Left cardiac atrium (tissue), 4 donors: ENCODE data around the gene BICC1. TPM values are rescaled to one million over a fixed set of nuclear protein-coding genes. Genes with fewer than 3 reads are reported as not detected.

ENCODE experiments used
- ATAC-seq, 2 donors: fragments of 200-7000 bp; cut with Tn5 transposase; one replicate each; pipeline ENCODE4 v1.9.1; 2020; ENCODE audit warnings: mild to moderate bottlenecking in 2 of 2, moderate library complexity in 2 of 2
- DNase-seq: peaks from one replicate; pipeline ENCODE4 v3.0.0-alpha.2; 2020
- intact Hi-C, 2 donors: fragments of 100-400 bp; cut with DNase I; formaldehyde crosslinking; loops; one replicate each; pipeline versions ENCODE4 v1.14.1 to v1.15.1; 2022 to 2023
- total RNA-seq, 2 donors: library from RNA; stranded (reverse); fragmentation: NEBNext Ultra II Directional; extraction: Animal tissue kit (Norgen Biotek cat#: 25700); gene quantifications; one replicate each; pipeline ENCODE4 v1.2.1, GENCODE V29; 2021
- donor health status: DM: no; HTN: yes; CAD: no.
- donor health status: DM: no; HTN: yes; CAD: no; lungs with severe emphysema.
- donor health status: DM: yes; HTN: yes; CAD: no.
- donor health status: Dilated cardiomyopathy.

Gene BICC1
- total RNA-seq, 2 donors from 2014 or later = 13.0 to 14.2 TPM

DNA sequence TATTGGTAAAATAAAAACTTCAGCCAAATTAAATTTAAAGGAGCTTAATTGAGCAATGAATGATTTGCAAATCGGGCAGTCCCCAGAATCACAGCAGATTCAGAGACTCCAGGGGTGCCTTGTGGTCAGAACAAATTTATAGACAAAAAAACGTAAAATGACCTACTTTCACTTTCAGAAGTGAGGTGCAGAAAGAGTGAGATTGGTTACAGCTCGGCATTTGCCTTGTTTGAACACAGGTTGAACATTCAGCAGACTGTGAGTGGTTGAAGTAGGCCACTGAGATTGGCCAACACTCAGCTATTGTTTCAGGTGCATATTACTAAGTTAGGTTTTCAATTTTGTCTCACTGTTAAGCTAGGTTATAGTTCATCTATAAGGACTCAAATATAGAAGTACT, 153.4 kb downstream of the BICC1 start:
- ATAC-seq = peak in 1 of 2 donors; percentile 62
- DNase-seq = no peak
- intact Hi-C loops = no loop called here

DNA sequence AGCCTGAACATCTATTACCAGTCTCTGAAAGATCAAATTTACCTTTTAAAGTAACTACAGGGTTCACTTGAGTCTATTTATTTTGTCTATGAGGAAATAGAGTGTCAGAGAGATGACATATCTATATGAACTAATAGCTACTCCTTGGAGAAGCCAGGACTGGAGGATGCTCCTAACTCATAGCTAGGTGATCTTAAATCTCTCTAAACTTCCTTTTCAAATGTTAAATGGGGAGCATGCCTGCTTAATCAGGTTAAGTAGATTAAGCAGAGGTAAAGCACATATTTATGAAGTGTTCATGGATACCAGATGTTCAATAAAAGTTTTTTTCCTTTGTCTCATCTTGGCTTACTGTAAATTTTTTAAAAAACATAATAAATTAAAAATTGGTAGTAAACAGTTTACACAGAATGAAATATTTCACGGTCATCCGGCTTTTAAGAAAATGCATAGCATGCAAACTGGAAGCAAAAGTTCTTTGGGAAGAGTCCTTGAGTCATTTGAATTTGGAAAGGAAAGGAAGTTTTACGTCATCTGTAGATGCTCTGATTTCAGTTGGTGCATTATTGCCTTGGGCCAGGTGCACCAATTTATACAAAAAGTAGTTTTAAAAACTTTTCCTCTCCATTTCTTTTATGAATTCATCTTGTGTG, 155.1 kb downstream of the BICC1 start:
- intact Hi-C loops = no loop called here
- ATAC-seq (no peak), DNase-seq (no peak)

DNA sequence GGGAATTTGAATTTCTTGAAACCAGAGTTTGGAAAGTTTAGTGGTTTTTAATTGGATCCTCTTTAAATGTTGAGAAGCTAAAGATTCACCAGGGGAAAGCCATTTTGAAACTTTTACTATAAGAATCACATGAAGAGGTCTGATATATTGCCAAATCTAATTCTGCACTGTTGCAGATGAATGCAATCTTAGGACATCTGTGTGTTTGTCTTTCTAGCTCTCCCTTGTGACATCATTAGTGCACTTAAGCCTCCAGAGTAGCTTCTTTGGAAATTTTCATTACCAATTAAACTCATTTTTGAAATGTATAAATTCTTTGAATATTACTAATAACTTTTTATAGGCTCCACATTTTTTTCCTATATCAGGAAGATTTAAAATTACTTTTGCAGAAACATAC, 160.2 kb downstream of the BICC1 start:
- intact Hi-C loops = no loop called here
- DNase-seq (no peak), ATAC-seq (no peak)

DNA sequence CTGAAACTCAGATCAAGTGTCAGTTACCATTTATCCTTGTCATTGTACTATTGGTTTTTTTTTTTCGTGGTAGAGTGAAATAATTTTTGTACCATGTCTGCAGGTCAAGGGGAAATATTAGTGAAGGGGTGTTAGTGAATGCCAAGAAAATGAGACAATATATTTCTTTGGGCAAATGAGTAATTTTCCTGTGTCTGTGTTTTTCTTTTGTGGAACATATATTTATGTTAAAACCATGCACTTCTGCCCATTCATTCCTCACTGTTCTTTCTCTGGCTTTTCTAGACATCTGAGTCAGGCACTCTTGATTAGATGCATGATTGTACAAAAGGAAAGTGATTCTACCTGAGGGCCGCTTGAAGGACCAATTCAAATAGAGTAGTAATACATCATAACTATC, 161.6 kb downstream of the BICC1 start:
- intact Hi-C loops = no loop called here
- ATAC-seq (no peak), DNase-seq (no peak)

DNA sequence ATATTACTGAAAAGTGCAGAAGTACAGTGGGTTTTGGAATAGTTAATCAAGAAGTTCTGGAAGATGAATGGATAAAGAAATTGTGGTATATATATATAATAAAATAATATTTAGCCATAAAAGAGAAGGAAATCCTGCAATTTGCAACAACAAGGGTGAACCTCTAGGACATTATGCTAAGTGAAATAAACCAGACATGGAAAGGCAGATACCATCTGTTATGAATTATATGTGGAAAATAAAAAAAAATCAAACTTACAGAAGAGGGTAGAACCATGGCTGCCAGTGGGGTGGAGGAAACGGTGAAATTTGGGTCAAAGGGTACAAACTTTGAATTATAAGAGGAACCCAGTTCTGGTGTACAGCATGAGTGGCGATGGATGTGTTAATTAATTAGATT, 162.6 kb downstream of the BICC1 start:
- no peak for DNase-seq
- intact Hi-C loops = no loop called here

DNA sequence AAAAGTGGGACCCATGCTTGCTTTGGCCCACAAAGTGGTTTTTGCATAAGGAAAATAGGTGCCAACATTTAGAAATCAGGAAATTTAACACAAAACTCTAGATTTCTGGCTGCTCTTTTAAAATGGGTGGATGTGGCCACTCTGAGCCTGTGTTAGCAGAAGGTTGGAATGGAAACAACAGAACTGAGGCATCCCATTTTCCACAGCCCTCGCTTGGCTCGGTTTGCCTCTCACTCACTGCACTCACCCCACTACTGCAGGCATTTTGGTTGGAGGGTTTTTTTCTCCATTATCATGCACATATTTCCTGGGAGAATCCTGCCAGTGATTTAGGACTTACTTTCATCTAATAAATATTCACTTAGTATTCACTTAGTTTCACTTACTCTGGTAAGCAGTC, 178.9 kb downstream of the BICC1 start:
- DNase-seq (no peak), ATAC-seq (peak; percentile 71 to 93)
- intact Hi-C loops = no loop called here

More for the DNA sequence above, 162.6 kb downstream of the BICC1 start:
- no peak for ATAC-seq

DNA sequence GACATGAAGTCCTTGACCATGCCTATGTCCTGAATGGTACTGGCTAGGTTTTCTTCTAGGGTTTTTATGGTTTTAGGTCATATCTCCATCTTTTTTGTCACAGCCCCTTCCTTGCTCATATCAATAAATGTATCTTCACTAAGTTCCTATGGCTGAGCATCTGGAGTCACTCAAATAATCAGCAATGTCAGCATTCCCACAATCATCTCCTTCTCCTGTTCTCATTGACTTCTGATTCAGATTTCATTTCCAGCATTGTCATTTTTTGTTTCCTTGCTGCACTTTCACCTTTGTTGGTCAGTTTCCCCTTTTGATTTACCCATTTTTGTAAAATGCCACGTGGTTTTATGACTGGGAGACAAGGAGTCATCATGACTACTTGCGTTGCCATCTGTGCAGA, 181.2 kb downstream of the BICC1 start:
- no peak for ATAC-seq
- intact Hi-C loops = no loop called here
- DNase-seq = no peak

DNA sequence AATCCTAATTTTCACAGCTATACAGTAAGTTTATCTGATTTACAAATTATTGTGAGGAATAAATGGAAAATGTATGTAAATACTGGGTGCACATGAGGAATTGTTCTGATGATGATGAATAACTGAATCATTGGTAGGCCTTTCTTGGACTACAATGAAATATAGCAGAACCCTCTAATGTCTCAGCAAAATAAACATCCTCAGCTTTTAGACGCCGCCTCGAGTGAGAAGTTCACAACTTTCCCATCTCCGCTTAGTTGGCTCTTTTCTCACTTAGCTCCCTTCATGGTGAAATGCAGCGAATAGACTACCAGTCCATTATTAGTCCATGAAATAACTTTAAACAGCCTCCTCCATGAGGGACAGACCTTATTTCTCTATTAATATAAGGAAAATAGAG, 182.3 kb downstream of the BICC1 start:
- ATAC-seq (no peak), DNase-seq (no peak)
- intact Hi-C loops = no loop called here

DNA sequence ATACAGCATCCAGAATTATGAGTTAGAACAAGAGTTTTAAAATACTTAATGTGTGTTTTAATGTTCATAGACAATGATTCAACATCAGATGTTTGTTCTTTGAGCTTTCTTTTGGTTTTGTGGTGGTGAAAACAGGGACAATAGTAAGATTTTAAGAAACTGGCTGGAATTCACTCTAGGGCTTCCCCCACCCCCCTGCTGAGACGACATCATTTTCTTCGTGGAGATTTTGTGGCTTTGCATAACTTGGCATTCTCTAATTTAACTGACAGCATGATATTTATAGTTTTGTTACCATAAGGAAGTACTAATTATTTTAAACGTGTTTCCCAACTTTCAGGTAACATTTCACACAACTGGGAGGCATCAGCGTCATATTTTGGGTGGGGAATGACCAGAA, 184.1 kb downstream of the BICC1 start:
- no peak for ATAC-seq
- intact Hi-C loops = no loop called here
- DNase-seq = no peak

DNA sequence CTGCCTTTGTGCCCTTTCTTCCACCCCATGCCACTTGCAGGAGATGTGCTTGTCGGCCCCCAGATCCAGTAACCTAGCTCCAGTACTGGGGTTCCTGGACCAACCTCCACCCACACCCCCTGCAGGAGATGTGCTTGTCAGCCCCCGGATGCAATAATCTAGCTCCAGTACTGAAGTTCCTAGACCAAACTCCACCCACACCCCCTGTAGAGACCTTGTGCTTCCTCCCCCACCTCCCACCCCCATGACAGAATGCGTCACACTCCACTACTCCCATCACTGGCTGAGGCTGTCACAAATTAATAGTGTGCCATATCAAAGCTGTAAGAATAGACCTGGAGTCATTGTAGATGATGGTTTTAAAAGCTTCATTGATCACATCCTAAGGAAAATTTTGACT, 185.0 kb downstream of the BICC1 start:
- no peak for DNase-seq
- intact Hi-C loops = no loop called here
- no peak for ATAC-seq

DNA sequence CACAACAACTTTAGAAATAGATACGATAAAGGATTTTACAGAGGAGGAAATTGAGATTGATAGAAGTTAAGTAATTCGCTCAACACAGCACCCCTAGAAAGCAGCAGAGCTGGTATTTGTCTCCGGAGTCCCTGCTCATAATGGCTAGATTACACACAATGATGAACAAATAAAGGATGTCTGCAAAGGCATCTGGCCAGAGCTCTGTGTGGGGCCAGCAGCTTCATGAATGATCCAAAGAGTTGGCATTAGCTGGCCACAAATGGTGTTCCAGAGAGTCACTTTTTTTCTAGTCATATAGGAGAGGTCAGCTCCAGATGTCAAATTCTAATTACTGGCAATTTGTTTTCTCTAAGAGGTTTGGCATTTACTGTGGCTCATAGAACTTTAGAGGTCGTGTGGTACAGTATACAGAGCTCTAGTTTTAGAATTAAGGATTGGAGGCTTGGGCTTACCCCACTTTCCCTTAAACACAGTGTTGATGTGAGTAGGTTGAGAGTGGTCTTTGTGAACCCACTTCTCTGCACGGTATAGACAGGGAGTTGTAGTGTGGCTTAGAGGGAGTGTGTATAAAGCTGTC, 186.2 kb downstream of the BICC1 start:
- intact Hi-C loops = no loop called here
- ATAC-seq (no peak), DNase-seq (no peak)

DNA sequence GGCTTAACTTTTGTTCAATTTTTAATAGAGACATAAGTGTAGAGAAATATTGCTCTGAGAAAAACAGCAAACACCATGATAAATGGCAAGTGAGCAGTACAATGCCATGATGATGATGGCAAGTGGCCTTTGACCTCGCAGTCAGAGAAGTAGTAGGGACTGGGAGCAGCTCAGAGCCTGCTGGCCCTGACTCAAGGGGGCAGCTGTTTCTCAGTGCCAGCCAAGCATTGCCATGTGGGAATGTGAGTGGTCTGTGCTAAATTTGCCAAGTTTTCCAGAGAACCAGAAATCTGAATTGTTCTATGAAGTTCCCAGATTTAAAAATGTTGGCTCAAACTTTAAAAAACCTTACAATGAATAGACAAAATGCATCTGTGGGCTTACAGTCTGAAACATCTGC, 187.9 kb downstream of the BICC1 start:
- no peak for DNase-seq
- ATAC-seq = no peak
- intact Hi-C loops = no loop called here

DNA sequence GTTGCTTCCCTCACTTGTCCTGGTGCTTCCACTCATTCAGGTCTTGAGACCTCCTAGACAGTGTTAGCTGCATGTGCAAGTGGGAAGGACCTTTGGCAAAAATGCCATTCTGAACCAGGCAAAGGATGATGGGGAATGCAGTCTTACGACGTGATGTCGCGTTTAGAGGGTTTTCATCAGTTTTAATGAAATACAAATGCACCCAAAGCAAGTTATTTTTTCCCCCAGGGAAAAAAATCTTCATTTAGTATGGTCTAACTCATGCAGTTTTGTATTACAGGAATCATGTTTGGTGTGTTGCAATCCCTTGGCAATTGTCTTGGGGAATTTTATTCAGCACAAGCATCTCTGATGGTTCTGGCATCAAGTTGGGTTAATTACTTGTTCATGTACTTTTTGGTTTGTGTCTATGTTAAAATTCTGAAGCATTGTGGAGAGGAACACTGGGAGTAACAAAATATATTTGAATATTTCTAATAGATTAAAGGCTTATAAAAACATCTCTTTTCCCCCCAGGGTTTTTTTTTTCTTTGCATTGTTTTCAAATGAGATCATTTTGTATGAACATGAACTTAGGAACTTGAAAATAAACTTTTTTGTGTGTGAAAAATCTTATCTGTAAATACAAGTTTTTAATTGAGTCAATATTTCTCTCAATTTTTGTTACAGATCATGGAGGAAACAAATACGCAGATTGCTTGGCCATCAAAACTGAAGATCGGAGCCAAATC, 188.9 kb downstream of the BICC1 start:
- DNase-seq (no peak), ATAC-seq (peak; percentile 83 to 87)
- intact Hi-C loops = no loop called here

DNA sequence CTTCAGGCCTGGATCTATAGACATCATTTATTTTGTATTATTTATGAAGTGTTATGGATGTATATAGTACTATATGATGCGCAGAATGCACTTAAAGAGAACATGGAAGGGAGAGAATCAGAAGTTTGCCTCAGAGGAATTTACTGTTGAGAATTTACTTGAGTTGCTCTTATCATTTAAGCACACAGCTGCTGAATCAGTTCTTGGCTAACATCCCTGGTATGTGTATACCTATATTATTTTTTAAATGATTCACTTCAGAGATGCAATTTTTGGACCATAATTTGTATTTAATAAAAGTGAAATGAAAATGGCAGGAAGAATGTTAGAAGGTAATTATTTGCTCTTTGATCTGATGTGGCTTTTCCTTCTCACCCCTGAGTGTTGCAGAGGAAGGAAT, 191.6 kb downstream of the BICC1 start:
- intact Hi-C loops = no loop called here
- peak in 1 of 2 donors; percentile 30 for ATAC-seq

DNA sequence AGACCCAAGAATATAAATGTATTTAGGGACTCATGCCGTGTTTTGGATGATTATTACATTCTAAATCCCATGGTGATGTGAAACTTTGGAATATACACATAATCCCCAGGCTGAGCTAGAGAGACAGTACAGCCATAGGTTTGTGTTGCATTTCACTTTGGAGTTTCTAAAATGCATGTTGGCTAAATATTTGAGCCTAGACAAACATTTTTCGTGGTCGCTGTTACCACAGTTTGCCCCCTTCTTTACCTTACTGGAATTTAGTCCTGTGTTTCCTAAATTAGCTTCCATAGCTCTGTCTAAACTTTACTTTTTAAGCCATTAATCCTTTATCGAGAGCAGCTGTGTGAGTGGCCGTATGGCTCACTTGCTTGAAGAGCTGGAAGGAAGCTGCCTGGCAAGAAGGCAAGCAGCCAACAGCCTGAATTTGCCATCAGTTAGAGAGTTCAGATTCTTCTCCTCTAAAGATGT, 192.0 kb downstream of the BICC1 start:
- DNase-seq = no peak
- ATAC-seq = peak; percentile 21 to 53
- intact Hi-C loops = no loop called here

More for the DNA sequence above, 191.6 kb downstream of the BICC1 start:
- DNase-seq = no peak

DNA sequence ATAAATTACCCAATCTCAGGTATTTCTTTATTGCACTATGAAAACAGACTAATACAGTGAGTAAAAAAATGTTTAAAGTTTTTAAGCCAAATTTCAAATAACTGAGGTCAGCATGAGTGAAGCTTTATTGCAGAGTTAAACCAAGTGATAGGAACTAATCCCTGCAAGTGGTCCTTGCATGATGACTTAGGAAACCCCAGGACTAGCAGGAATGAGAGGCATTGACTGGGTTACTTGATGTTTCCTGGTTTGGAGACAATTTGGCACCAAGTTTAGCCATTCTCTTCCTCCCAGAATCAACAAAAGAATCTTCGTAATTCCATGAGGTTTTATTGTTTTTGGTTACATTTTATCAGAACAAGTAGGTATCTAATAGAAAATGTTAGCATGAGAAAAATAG, 194.2 kb downstream of the BICC1 start:
- intact Hi-C loops = no loop called here
- no peak for DNase-seq
- ATAC-seq = no peak

DNA sequence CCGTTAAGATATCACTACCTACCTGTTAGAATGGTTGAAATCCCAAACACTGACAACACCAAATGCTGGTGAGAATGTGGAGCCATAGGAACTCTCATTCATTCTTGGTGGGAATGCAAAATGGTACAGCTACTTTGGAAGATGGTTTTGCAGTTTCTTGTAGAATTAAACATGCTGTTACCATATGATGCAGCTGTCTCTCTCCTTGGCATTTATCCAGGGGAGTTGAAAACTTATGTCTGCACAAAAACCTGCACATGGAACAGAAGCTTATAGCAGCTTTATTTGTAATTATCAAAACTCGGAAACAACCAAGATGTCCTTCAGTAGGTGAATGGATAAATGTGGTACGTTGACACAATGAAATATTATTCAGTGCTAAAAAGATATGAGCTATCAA, 199.5 kb downstream of the BICC1 start:
- intact Hi-C loops = no loop called here
- no peak for ATAC-seq
- DNase-seq = no peak

DNA sequence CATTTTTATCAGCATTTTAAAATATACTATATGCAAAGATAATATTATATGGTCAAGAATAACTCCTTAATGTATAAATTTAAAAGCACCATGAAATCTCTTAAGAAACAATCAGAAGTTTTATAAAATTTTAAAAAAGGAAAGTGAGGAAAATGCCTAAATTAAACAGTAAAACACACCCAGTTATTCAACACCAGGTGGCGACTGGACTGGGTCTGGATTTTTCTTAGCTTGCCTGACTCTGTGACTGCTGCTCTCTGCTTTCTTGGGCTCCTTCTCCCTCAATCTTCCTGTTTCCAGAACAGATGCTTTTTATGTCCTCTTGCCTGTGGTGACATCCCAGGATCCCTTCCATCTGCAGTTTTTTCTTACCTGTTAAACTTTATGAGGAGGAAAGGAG, 200.3 kb downstream of the BICC1 start:
- intact Hi-C loops = no loop called here
- ATAC-seq = no peak
- no peak for DNase-seq

DNA sequence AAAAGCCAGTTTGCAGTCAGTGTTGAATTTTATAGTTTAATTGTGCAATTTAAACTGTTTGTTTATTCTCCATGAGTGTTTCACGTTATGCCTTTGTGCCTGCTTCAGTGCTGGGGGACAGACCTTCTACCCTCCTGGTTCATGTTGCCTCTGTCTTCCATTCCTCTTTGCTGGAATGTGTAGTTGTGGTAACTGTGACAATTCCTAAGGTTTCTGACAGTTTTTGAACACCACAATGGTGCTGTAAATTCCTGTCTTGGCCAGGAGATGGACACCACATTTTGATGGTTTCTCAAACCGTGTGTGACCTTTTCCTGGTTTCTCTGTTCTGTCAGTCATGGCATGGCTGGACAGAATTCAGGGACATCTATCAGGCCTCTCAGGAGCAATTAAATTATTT, 201.7 kb downstream of the BICC1 start:
- intact Hi-C loops = no loop called here
- ATAC-seq (no peak), DNase-seq (no peak)

DNA sequence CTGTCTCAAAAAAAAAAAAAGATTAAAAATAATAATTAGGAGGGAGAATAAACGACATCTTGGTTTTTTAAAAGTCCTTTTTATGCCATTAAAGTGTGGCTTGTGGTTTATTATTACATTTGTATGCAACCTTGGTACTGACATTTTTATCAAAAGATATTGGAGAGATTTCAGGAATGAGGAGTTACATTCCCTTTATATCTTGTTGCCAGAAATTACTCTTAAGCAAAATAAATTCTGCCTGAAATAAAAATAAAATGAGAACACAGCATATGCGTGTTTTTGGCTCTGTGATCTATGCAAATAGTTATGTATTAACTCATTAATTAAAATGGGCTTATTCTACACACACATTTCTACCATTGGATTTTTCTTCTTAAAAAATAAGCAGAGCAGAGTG, 202.4 kb downstream of the BICC1 start:
- intact Hi-C loops = no loop called here
- no peak for DNase-seq
- ATAC-seq = no peak

DNA sequence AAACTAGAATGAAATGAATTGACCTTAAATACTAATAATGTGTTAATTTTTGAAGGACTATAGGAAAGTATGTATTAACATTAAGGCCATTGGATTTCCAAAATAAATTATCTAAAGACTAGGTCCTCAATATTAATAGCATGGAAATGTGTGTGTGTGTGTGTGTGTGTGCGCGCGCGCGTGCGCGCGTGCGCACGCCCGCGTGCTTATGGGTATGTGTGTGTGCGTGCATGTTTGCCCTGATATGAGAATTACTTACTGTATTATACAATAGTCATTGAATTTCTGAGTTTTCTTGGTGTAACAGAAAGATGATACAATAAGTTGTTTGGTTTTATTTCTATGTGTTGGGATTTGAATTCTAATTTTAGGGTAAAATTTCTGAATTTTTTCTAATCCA, 205.9 kb downstream of the BICC1 start:
- intact Hi-C loops = no loop called here
- DNase-seq (no peak), ATAC-seq (no peak)
